Activated naive CD4-positive, alpha-beta T cell treated with Interleukin-2 at 50 U/mL for 16 hours (primary cell): ENCODE results near the gene OXCT2.
A peak's percentile ranks its signal among the peaks of the same experiment; 100 is the strongest.

Experiments
- DNase-seq: peaks from one replicate; pipeline ENCODE4 v3.0.0-alpha.2; 2020

Gene OXCT2

DNA sequence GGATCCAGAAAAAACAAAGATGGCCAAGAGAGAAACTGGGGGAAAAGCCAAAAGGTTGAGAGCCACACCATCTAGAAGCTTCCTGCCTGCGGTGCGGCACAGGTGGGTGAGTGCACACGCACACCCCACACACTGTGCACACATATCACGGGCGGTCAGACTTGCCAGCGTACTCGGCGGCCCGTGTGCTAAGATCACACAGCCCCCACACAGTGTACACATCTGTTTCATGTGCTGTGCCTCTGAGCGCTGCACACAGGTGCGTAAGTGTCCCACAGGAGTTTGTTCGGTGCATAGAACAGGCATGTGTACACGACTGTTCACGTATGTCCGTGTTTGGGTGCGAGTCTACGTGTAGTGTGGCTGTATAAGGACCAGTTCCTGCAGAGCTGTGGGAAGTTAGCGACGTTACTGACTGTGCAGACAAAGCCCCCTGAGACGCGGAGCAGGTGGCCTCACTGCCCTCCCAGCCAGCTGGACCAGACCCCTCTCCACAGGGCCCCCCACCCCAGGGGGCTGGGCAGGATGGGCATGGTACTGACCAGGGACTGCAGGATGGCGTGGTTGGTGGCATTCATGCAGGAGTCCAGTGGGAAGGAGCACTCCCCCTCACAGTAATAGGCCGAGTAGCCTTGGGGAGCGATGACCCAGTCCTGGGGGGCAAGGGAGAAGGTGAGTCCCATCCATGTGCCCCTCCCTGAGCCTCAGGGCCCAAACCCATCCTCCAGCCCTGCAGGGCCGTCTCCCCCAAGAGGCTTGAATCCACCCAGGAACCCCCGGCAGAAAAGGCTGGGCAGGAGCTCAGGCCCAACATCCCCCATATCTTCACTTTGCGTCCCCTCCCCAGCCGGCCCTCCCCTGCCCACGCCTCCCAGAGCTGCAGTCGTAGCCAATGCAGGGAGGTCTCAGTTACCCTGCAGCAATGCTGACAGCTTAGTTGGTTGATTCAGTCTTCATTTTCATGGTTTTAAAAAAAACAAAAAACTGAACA lies 8.3 kb downstream of the OXCT2 start:
- DNase-seq: no peak

DNA sequence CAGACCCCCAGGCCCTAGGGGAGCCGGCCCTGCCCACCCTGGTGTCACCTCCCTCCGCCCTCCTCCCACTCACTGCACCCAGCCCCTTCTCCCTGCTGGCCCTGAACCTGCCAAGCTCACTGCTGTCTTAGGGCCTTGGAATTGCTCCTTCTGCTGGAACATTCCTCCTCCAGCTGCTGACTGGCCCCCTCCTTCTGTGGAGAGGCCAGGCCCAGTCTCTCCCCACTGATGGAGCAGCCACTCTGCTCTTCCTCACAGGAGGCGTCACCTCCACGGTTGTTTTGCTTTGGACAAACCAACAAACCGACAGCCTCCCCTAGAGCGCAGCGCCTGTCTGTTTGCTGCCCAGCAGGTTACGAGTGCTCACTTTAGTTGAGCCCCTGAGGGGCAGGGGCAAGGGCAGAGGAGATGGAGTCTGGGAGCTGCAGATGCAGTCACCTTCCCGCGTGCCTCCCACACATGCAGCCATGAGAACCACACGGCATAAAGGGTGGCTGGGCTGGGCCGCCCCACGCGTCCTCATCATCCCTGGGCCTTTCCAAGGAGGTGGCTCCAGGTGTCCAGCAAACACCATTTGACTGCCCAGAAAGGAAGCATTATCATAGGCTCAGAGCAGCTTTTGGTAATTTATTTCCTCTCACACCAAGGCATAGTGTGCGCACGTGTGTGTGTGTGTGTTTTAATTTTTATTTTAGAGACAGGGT lies 9.4 kb downstream of the OXCT2 start:
- DNase-seq: no peak

DNA sequence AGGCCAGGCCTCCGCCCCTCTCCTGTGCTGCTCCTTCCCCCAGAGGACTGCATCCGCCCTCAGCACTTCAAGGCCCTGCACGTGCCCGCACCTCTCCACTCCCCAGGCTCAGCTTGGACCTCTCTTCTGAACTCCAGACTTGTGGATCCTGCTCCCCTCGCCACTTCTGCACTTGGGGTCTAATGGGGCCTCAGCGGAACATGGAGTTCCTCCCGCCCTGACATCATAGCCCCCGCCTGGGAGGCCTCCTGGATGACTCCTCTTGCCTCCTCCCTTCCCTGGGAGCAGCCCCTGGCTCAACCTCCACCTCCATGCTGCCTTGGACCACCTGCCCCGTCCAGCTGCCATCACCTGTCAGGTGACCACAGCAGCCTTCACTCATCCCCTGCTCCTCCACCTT lies 10.1 kb downstream of the OXCT2 start:
- no peak for DNase-seq

DNA sequence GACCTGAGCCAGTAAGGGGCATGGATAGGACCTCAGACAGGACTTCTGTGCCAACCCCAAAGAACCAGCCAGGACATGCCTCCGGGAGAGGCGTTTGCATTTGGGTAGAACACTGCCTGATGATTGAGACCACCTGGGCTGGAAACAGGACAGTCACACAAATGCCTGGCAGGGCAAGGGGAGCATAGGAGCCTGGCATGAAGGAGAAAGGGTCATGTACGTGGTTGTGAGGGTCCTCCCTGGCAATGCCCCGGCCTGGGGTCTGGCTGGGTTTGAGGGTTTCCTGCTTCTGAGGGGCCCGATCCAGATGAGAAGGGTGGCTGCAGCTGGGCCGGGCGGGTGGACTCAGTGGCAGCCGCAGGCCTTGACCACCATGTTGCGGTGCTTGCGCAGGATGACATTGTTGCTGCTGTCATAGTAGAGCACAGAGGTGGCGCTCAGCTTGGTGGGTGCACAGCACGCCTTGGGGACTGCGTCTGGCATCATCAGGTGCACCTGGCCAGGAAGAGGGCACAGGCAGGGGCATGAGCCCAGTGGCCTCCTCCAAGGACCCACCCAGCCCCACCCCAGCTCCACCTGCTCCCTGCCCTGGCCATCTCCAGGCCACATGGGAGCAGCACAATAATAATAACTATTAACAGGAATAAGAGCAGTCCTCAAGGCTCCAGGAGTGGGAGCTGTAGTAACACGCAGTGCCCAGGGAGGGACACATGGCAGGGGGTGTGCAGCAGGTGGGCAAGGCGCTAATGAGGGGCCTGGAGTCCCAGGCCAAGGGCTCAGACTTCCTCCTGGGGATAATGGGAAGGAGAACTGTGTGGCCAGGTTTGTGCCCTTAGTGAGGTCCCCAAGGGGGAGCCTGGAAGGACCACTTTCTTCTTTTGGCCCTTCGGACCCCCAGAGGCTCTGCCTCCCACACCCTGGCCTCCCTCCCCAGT lies 10.8 kb downstream of the OXCT2 start:
- DNase-seq: no peak

DNA sequence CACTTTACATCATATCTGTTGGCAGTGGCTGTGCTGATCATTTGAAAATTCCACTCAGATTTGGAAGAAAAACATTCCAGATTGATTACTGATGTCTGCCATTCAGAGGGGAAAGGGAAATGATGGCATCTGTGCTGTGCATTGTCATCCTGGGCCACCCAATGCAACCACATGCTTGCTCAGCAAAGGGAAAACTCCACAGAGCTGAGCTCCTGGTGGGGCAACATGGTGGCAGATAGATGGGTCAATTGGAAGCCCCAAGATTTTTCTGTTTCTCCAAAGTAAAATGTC lies 11.8 kb downstream of the OXCT2 start:
- DNase-seq: no peak

DNA sequence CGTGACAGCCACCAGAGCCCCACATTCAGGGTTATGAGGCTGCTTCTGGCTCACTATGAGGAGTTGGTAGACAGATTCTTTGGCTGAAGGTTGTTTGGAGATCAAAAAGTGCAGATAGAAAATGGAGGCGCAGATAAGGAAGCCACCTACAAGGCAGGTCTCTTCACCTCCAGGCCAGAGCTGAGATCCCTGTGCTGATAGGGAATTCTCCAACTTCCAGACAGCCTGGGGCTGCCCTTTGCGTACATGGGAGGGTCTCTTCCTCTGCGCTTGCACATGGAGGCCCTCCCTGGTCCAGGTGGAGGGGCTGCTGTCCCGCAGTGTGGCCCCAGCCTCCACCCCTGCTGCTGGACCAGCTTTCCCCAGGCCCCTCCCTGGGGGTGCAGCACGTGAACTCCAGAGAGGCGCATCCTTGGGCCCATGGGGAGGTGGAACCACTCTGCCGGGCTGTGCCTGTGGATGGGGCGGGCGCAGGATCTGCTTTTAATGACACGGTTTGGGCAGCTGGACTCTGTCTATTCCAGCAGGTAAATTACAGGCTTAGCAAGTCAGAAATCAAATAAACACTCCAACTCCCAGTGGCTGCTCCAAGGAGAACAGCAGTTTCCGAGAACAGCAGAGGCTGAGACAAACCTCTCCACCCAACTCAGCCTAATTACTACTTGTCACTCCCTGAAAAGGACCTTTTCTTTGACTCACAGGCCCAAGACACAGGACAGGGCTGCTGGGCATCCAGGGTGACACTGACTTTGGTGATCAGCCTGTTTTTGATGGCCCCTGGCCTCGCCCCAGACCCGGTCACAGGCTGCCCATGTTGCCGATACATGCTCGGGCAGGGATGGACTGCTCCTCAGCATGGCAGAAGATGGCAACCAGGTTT lies 12.4 kb downstream of the OXCT2 start:
- no peak for DNase-seq

DNA sequence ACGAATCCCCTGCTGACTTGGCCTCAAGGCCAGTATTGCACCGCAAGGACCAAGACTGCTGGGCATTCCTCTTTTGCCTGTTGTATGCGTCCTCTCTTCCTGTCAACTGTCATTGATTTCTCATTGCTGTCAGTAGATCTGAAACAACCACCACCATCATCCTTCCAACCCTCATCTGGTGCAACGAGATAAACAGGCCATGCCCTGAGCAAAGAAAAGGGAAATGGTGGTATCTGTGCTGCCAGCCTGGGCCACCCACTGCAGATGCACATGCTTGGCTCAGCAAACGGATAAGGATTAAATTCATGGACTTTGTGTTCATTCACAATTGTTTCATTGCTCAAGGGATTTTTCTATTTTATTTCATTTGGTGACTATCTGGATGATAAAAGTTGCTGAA lies 13.6 kb downstream of the OXCT2 start:
- no peak for DNase-seq

DNA sequence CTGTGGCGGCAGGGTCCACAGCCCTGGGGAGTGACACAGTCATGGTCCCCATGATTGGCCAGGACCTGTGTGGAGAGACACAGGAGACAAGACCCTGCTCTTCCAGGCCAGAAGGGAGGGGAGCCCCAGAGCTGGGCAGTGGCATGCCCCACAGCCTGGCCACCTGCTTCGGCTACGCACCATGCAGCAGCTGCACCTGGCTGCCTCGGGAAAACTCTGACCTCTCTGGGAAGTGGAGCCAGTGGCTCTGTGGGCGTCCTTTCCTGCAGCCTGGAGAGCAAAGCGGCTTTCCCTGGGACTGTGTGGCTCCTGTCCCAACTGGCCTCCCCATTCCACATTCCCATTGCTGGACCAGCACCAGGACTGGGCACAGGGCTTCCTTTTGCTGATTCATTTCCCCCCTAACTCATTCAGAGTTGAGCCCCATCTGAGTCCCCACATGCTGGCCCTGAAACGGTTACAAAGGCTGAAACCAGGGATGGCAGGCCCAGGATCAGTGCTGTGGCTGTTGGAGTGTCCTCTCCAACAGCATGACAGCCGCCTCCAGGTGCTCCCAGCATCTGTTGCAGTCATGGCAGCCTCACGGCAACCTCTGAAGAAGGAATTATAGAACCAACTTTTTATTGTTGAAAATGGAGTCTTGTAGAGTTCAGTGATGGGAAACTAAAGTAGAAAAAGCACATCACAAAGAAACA lies 15.0 kb downstream of the OXCT2 start:
- DNase-seq: no peak

DNA sequence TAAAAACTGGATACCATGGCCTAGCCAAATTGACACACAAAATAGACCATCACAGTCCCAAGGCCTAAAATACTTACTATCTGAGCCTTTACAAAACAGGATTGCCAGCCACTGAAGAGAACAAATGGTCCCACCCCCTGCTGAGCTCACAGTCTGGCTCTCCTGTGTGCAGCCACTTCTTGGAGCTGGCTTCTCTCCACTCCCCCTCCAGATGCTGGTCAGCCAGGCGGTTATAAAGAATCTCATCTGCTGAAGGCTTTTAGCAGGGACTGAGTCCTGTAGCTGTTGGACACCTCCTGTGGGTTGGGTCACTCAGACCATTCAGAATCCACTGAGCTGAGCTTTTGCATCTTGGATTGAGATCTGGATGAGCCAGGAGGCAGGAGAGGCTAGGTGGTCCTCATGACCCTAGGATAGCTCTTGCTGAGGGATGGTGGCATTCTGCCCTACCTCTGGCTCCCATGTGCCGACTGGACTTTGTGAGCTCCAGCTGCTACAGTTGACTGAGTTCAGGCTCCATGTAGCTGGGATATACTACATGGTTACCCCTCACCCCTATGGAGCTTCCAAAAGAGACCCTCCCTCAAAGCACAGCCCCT lies 16.1 kb downstream of the OXCT2 start:
- no peak for DNase-seq

DNA sequence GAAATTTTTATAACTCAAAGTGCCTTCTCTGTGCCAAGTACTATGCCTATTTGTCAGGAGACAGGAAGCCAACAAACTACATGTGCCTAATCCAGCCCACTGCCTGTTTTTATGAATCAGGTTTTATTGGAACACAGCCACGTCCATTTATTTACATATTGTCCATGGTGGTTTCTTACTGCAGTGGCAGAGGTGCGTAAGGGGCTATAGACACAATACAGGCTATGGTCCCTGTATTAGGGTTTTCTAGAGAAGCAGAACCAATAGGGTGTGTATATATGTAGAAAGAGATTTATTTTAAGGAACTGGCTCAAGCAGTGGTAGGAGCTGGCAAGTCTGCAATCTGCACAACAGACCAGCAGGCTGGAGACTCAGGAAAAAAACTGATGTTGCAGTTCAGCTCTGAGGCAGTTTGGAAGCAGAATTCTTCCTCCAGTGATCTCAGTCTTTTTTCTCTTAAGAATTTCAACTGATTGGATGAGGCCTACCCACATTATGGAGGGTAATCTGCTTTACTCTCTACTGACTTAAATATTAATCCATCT lies 17.1 kb downstream of the OXCT2 start:
- DNase-seq: no peak

DNA sequence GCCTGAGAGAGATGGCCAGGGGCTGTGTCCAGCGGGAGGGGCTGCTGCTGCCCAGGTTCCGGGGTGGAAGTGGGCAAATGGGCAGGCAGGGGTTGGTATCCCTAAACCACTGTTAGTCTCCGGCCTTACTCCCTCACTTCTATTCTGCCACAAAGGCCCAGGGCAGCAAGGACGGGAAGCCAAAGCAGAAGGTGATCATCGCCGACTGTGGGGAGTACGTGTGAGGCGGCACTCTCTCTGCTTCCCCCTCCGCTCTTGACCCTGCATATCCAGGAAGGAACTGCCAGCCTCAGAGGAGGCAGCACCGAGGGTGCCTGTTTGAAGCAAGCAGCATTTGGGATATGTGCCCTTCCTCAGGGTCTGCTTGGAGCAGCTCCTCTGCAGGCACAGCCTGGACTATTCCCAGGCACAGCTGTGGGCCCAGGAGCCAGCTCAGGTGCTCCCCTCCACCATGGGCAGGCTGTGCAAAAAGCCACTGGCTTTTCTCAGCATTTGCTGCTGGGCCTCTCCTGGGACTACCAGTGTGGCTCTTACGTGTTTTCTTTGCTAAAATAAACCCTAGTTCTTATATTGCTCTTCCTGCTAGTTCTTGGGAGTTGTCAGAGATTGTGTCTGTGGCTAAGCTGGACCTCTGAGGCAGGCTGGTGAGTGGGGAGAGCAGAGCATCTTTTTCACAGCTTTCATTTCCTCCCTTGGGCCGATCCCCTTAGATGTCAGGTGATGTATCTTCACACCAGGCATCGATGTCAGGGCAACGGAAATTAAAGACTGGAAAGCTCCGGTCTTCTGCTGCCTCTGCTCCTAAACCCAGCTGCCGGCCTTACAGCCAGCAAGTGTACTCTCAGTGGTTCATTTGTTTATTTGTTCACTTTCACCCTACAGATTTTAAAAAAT lies 17.8 kb downstream of the OXCT2 start:
- no peak for DNase-seq

DNA sequence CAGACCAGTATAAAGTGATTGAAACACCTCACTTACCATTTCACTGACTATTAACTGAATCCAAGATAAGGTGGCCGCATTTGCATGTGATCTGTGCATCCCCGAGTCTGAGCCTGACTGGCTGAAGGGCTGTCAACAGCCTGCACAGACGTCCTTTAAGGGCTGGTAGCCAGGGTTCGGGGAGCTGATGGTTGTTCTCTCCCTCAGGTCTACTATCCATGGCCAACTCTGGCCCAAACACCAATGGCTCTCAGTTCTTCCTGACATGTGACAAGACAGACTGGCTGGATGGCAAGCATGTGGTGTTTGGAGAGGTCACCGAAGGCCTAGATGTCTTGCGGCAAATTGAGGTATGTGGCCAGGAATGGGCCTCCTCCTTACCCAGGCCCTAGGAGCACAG lies 18.4 kb downstream of the OXCT2 start:
- no peak for DNase-seq

DNA sequence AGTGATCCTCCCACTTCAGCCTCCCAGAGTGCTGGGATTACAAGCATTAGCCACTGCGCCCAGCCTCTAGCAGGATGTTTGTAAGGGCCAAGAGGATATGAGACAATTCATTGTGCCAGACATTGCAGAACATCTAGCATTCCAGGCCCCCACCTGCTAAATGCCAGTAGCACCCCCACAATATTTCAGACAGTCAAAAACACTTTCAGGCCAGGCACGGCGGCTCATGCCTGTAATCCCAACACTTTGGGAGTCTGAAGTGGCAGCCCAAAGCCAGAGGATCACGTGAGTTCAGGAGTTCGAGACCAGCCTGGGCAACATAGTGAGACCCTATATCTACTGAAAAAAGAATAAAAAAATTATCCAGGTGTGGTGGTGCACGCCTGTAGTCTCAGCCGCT lies 19.6 kb downstream of the OXCT2 start:
- no peak for DNase-seq

DNA sequence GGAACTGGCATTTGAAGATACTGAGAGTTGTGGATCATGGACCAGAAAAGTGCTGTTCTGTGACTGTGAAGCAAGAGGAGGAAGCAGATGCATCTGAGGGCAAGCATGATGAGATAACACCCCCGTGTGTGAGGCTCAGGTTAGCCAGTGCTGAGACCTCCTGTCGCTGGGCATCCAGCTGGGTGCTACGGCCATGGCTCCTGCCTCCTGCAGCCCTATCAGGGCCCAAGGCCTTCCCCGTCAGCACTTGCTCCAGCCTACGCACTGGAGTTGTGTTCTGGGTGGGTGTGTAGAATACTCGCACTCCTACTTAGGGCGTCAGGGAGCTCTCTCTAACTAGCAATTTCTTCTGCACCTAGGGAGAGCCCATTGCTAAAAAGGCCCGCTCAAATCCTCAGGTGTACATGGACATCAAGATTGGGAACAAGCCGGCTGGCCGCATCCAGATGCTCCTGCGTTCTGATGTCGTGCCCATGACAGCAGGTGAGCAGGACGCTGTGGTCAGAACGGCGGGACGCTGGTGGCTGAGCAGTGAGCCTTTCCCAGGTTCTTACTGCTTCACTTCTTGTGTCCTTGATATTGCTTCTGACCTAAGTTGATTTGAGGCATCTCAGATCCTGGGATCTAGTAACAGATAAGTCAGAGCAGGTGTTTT lies 26.0 kb downstream of the OXCT2 start:
- no peak for DNase-seq

DNA sequence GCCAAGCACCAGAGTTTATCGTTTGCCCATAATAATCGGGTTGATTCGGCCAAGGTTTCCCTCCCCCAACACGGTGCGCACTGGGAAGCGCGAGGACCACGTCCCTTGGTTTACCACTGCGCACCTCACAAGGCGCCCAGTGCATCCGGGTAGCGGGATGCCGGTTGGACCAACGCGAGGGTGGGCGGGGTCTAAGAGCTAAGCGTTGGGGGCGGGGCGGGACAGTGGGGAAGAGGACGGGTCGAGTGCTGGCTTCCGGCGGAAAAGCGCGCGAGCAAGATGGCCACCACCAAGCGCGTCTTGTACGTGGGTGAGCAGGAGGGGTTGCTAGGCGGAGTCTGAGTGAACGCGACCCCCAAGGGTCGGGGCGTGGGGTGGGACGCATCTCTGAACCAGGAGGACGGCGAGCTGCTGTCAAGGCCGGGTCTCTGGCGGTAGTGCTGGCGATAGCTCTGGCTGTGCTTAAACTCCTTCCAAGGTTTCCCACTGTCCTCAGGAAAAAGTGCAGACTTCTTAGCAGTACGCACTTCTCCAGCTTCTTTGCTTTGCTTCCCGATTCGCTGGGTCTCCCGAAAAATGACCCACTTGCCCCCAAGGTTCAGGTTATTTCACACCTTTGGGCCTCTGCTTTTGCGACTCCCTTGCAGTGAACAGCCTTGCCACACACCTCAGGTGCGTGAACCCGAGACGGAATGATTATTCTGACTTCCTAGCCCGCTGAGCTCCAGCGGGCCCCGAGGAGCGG lies 32.4 kb downstream of the OXCT2 start, which contains the start of gene PPIE:
TSS of gene PPIE (plus strand) at position 261 of the 745 bp plus-strand sequence. CDS start at position 280, 19 bp downstream.
- peak; percentile 95 for DNase-seq

DNA sequence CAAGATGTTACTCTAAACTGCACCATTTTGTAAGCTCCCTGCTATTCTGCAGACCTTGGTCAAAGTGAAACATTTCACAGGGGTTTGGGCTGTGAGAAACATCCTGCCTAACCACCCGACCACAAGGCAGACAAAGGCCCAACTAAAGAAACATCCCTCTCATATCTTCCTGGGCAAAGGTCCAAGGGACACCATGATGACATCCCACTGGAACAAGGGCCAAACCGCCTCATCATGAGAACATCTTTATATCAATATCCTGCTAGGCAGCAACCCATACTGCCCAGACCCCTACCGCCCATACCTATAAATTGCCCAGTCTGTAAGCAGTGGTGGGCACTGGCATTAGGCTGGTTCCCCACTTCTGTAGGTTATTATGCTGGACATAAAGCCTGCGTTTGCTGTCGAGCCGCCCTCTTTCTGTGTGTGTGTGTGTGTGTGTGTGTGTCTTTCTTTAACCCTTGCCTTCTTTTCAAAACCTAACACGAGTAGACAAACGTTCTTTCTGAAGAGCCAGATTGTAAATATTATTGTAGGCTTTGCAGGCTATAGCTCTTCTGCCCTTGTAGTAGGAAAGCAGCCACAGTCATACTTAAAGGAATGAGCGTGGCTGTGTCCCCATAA lies 33.5 kb downstream of the OXCT2 start:
- no peak for DNase-seq

DNA sequence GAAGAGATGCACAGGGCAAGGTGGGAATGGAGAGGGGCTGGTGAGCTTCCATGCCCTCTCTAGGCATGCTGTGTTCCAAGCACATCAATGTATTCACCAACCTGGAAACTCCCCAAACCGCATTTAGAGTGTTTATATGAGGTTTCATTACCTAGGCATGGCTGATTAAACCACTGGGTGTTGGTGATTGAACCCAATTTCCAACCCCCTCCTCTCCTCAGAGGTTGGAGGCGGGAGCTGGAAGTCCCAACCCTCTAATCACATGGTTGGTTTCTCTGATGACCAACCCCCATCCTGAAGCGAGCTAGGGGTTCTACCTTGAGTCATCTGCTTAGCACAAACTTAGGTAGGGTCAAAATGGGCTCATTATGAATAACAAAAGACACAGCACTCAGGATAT lies 35.4 kb downstream of the OXCT2 start:
- no peak for DNase-seq

DNA sequence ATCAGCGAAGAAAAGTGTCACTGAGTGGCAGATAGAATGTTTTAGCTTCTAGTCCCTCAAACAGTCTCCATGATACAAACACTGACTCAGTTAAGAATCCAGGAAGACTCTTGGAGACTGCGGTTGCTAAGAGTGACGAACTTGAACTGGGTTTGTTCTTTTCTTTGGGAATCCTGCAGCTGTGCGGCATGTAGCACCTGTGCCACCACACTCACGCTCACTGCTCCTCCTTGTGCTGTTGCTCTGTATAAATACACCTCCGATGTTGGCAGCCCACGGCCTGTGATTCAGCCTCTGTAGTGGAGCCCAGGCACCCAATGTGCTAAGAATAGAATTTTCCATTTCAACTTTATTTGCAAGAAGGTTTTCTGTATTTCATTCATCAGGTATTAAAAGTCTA lies 38.0 kb downstream of the OXCT2 start:
- DNase-seq: no peak
